Right forelimb (tissue), 1 donor: Measurements from ENCODE around the gene DCTN2.
"Not testable (repeated sequence)": the region's sequence is repeated elsewhere in the genome, so short reads cannot be mapped to it uniquely, and the experiment has no call there.

ENCODE experiments used
- DNase-seq: peaks from one replicate; pipeline ENCODE4 v3.0.0-alpha.2; 2018

DCTN2 gene

GRCh38 chr12:57513677-57514076 is 33.3 kb downstream of the DCTN2 start:
- DNase-seq, result not testable (repeated sequence)

- no peak for DNase-seq
Observed at GRCh38 chr12:57513266-57513665, 33.7 kb downstream of the DCTN2 start.

GRCh38 chr12:57512665-57513064 is 34.3 kb downstream of the DCTN2 start:
- no peak for DNase-seq

DNA sequence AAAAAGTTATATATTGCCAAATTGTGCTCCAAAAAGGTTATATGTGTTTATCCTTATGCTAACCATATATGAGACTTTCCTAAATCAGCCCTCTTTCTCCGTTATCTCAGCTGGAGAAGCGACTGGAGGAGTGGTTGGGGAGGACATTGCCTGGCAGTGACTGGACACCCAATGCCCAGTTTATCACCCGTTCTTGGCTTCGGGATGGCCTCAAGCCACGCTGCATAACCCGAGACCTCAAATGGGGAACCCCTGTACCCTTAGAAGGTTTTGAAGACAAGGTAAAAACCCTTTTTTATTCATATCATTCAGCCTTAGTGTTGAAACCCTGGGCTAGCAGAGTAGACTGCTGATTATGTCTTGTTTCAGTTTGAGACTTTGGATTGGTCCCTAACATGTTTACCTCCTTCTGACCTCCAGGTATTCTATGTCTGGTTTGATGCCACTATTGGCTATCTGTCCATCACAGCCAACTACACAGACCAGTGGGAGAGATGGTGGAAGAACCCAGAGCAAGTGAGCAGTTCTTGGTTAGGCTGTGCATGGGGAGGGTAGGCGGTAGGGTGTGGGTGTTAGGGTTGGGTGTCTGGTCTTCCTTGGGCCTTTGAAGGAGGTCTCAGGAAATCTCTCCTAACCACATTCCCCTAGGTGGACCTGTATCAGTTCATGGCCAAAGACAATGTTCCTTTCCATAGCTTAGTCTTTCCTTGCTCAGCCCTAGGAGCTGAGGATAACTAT is 35.2 kb downstream of the DCTN2 start:
- no peak for DNase-seq

- no peak for DNase-seq
Observed at GRCh38 chr12:57511161-57511560, 35.8 kb downstream of the DCTN2 start.

DNA sequence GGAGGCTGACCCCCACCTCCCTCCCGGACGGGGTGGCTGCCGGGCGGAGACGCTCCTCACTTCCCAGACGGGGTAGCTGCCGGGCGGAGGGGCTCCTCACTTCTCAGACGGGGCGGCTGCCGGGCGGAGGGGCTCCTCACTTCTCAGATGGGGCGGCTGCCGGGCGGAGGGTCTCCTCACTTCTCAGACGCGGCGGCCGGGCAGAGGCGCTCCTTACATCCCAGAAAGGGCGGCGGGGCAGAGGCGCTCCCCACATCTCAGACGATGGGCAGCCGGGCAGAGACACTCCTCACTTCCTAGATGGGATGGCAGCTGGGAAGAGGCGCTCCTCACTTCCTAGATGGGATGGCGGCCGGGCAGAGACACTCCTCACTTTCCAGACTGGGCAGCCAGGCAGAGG is 39.2 kb downstream of the DCTN2 start:
- DNase-seq, result not testable (repeated sequence)

DNA sequence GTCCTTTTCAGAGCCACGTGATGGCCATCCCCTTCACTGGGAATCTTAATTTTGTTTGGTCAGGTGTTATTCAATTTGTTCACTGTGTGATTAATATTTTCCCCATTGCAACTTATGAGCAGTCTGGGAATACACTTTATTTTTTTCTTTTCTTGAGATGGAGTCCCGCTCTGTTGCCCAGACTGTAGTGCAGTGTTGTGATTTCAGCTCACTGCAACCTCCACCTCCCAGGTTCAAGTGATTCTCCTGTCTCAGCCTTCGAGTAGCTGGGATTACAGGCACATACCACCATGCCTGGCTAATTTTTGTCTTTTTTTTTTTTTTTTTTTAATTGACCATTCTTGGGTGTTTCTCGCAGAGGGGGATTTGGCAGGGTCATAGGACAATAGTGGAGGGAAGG is 40.5 kb downstream of the DCTN2 start:
- not testable (repeated sequence) for DNase-seq

DNA sequence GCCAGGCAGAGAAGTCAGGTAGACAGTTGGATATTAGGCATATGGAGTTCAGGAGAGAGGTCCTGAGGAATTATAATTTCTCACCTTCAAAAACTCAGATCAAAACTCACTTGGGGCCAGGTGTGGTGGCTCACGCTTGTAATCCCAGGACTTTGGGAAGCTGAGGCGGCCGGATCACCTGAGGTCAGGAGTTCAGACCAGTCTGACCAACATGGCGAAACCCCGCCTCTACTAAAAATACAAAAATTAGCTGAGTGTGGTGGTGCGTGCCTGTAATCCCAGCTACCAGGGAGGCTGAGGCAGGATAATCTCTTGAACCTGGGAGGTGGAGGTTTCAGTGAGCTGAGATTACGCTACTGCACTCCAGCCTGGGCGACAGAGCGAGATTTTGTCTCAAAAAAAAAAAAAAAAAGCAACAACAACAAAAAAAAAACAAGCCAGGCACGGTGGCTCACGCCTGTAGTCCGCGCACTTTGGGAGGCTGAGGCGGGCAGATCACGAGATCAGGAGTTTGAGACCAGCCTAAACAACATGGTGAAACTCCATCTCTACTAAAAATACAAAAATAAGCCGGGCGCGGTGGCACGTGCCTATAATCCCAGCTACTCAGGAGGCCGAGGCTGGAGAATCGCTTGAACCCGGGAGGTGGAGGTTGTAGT is 44.6 kb downstream of the DCTN2 start:
- not testable (repeated sequence) for DNase-seq

DNA sequence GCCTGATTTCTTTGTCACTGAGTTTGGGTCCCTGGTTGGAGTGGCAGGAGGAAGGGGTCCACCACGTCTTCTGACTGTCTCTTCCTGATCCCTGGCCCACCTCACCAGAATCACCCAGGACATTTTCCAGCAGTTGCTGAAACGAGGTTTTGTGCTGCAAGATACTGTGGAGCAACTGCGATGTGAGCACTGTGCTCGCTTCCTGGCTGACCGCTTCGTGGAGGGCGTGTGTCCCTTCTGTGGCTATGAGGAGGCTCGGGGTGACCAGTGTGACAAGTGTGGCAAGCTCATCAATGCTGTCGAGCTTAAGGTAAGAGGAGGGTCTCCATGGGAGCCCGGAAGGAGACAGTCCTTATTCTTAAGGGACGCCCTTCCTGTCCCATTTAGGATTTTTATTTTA is 46.8 kb downstream of the DCTN2 start:
- no peak for DNase-seq

- DNase-seq, result no peak
Observed at GRCh38 chr12:57498571-57498970, 48.4 kb downstream of the DCTN2 start.

- DNase-seq, result no peak
Observed at GRCh38 chr12:57498132-57498502, 48.9 kb downstream of the DCTN2 start.

DNA sequence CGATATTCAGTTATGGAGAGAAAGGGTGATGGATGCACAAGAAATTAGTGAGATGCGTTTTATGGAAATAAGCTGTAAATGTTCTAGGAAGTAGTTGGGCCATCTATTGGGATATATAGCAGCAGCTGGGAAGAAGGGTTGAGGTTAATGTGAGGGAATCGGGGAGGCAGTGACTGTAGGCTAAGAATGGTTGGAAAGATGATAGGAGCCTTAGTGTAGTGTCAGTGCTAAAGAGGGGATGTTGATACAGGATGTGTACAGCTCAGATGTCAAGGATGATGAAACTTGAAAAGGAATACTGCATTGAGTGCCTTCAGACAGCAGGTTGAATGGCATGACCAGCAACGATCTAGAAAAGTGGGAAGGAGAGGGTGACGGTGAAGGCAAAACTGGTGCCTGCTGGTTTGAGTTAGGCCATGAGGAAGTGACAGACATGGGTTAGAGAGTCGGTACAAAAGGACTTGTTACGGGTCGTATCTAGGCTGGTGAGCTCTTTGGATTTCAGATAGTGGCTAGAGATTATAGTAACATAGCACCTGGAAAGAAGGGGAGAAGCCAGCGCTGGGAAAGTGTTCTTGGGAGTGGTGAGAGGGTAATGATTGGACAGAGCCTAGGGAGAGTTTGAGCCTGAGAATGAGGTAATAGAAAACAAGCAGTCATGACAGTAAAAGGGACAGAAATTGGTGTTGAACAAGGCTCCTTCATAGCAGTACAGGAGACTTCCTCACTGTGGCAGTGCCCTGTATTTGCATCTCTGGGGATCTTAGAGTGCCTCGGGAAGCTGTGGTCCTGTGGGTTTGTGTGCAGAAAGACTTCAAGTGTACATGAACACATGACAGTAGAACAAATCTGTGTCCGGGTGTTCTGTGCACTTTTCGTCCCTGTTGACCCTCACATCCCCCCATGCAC is 49.5 kb downstream of the DCTN2 start:
- DNase-seq, result no peak

DNA sequence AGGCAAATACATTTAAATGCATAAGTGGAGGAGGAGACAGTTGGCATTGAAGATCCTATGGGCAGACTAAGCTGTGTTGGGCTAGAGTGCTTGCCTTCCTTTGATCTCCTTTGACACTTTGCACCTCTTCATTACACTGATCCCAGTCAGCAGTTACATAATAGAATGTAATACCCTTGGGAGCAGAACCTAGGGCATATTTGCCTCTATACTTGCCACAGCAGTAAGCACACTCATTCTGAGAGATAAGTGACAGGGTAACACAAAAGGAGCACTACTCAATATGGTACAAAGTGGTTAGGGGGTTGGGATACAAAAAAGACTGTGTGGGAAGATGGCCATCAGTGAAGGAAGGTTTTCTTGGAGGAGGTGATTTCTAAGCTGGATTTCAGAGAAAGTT is 50.2 kb downstream of the DCTN2 start:
- no peak for DNase-seq

DNA sequence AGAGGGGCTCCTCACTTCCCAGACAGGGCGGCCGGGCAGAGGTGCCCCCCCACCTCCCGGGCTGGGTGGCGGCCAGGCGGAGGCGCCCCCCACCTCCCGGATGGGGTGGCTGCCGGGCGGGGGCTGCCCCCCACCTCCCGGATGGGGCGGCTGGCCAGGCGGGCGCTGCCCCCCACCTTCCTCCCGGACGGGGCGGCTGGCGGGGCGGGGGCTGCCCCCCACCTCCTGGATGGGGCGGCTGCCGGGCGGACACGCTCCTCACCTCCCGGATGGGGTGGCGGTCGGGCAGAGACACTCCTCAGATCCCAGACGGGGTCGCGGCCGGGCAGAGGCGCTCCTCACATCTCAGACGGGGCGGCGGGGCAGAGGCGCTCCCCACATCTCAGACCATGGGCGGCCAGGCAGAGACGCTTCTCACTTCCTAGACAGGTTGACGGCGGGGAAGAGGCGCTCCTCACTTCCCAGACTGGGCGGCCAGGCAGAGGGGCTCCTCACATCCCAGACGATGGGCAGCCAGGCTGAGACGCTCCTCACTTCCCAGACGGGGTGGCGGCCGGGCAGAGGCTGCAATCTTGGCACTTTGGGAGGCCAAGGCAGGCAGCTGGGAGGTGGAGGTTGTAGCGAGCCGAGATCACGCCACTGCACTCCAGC is 51.8 kb downstream of the DCTN2 start:
- not testable (repeated sequence) for DNase-seq

DNA sequence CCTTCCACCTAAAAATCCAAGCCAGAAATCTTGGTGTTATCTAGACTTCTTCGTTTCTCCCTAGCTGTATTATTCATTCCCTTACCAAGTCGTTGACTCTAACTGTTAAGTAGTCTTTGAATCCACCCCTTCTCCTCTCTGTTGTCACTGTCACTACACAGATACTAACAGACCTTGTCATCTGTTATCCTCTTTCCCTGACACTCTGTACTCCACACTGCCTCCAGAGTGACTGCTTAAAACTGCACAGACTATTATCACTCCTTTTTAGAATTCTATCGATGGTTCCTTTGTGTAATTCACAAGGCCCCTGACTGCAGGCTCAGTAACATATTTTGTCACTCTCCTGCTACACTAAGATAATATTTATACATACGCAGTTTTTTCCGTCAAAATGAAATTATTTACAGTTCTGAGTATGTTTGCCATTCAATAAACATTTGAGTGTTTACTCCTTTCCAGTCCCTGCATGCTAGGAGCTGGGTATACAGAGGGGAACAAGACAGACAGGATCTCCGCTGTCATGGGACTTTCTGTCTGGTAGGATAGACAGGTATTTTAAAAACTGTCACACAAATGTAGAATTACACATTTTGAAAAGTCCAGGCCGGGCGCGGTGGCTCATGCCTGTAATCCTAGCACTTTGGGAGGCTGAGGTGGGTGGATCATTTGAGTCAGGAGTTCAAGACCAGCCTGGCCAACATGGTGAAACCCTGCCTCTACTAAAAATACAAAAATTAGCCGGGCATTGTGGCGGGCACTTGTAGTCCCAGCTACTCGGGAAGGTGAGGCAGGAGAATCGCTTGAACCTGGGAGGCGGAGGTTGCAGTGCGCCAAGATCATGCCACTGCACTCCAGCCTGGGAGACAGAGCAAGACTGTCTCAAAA is 55.4 kb downstream of the DCTN2 start:
- no peak for DNase-seq

GRCh38 chr12:57490126-57490525 is 56.9 kb downstream of the DCTN2 start:
- DNase-seq, result no peak

DNA sequence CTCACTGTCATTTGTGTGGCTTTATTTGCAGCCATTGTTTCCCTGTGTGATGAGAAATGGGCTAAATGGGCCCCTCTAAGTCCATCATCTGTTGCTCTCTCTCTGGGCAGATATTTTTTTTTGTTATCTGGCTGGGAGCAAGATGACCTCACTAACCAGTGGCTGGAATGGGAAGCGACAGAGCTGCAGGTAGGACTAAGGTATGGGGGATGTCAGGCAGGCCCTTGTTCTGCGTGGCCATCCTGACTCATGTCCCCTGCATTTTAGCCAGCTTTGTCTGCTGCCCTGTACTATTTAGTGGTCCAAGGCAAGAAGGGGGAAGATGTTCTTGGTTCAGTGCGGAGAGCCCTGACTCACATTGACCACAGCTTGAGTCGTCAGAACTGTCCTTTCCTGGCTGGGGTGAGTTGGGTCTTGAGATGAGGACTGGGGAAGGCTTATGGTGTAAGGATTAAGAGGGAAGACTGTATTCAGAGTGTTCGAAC is 57.8 kb downstream of the DCTN2 start:
- no peak for DNase-seq

- no peak for DNase-seq
Observed at GRCh38 chr12:57488402-57489156, 58.4 kb downstream of the DCTN2 start.

DNA sequence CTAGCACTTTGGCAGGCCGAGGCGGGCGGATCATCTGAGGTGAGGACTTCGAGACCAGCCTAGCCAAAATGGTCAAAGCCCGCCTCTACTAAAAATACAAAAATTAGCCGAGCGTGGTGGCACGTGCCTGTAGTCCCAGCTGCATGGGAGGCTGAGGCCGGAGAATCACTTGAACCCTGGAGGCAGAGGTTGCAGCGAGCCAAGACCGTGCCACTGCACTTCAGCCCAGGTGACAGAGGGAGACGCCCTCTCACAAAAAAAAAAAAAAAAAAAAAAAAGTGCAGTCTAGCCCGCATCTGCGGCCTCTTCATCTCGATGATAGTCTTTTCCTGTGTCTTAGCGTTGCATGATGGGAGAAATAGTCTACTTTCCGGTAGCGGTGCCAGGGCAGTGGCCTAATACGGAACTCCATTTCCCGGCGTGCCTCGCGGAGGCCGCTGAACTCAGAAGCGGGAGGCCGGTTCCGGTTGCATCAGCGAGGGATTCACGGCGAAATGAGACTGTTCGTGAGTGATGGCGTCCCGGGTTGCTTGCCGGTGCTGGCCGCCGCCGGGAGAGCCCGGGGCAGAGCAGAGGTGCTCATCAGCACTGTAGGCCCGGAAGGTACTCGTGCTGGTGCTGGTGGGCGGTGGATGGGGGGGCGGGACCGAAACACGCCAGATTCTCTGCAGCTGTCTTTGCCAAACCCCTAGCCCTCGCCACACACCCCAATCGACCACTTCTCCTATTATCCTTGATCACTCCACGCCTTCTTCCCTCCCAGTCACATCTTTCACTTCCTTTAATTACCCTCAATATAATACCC is 59.2 kb downstream of the DCTN2 start, which contains the start of gene MARS1:
Gene MARS1 (plus strand): TSS at position 472 of the 805 bp plus-strand sequence. CDS start 23 bp downstream, at position 495.
- DNase-seq, result peak; percentile 94

DNA sequence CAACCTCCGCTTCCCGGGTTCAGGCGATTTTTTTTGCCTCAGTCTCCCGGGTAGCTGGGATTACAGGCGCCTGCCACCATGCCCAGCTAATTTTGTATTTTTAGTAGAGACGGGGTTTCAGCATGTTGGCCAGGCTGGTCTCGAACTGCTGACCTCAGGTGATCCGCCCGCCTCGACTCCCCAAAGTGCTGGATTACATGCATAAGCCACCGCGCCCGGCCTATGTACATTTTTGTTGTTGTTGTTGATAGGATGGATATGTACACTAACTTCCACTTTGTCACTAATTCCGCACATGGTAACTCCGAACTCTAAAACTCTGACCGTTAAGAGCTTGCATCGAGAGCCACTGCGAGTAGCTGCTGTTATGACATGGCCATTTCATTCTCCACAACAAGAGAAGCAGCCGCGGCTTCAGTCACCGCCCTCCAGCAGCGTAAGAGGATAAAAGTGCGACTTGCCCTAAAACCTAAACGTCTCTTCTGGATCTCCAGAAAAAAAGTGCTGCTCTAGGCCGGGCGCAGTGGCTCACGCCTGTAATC is 59.9 kb downstream of the DCTN2 start:
- DNase-seq, result no peak
